Measurements from ENCODE around the gene TUBGCP5. TPM values are rescaled to one million over a fixed set of nuclear protein-coding genes. Genes with fewer than 3 reads are reported as not detected.
"Not testable (repeated sequence)": the region's sequence is repeated elsewhere in the genome, so short reads cannot be mapped to it uniquely, and the experiment has no call there.

The TUBGCP5 gene
- total RNA-seq, 1 donor from 2014 or later: 12.9 TPM

DNA sequence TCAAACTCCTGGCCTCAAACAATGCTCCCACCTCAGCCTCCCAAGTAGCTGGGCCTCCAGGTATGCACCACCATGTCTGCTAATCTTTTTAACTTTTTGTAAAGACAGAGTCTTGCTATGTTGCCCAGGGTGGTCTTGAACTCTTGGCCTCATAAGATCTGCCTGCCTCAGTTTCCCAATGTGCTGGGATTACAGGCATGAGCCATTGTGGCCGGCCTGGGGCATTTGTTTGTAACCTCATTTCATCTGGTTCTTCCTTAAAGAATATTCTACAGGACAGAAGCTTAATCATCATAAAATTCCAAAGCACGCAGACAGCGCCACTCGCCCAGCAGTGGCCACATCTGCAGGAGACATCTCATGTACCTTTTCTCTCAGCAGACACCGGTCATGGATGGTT lies 35.6 kb downstream of the TUBGCP5 start:
- DNase-seq (ENCODE audit: low read depth) (no peak), FAIRE-seq (no peak)
- Histone ChIP-seq H3K27me3 (ENCODE audit: control insufficient read depth, insufficient read depth, low read length) (no peaks in the 10 kb centered on the region), H3K36me3 (ENCODE audit: control insufficient read depth, insufficient read depth, low read length) (peaks cover 12% of the 10 kb centered on the region), H3K4me3 (ENCODE audit: low read depth, low read length) (no peak overlapping the region)
- TF ChIP-seq, protein P1, sequence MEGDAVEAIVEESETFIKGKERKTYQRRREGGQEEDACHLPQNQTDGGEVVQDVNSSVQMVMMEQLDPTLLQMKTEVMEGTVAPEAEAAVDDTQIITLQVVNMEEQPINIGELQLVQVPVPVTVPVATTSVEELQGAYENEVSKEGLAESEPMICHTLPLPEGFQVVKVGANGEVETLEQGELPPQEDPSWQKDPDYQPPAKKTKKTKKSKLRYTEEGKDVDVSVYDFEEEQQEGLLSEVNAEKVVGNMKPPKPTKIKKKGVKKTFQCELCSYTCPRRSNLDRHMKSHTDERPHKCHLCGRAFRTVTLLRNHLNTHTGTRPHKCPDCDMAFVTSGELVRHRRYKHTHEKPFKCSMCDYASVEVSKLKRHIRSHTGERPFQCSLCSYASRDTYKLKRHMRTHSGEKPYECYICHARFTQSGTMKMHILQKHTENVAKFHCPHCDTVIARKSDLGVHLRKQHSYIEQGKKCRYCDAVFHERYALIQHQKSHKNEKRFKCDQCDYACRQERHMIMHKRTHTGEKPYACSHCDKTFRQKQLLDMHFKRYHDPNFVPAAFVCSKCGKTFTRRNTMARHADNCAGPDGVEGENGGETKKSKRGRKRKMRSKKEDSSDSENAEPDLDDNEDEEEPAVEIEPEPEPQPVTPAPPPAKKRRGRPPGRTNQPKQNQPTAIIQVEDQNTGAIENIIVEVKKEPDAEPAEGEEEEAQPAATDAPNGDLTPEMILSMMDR (IDR thresholded peaks at IDR 0.05; ENCODE audit: insufficient read depth, low read length, severe bottlenecking): no peak

DNA sequence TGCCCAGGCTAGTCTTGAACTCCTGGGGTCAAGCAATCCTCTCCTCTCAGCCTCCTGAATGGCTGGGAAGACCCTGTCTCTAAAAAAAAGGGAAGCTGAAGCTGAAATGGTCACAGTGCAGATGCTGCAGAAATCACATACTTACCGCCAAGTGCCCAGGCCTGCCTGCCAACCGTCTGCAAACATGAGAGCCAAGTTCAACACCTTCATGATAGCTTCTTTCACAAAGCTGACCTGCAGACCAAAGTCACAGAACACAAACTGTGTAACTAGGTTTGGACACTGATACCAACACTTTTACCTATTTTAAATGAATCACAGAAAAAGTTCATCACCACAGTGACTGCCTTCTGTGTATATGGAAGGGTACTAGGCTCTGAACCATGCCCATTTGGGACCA lies 36.4 kb downstream of the TUBGCP5 start:
- no peak for FAIRE-seq
- TF ChIP-seq, protein P1 (IDR thresholded peaks at IDR 0.05; ENCODE audit: insufficient read depth, low read length, severe bottlenecking): no peak
- Histone ChIP-seq H3K27me3 (ENCODE audit: control insufficient read depth, insufficient read depth, low read length) (no peaks in the 10 kb centered on the region), H3K36me3 (ENCODE audit: control insufficient read depth, insufficient read depth, low read length) (peaks cover 12% of the 10 kb centered on the region), H3K4me3 (ENCODE audit: low read depth, low read length) (no peak overlapping the region)
- DNase-seq (ENCODE audit: low read depth): no peak

DNA sequence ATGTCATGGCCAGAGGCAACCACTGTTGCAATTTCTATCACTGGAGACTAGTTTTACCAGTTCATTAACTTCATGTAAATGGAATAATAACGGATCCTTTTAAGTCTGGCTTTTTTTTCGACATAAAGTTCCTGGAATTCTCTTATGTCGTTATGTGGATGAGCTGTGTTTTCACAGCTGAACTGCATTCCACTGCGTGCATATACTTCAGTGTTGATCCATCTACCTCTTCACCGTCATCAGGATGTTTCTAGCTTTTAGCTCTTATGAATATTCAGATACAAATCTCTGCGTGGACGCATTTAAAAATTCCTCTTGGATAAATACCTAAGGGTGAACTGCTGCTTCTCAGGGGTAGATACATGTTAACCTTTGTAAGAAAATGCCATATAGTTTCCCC lies 43.6 kb downstream of the TUBGCP5 start:
- FAIRE-seq (no peak), DNase-seq (ENCODE audit: low read depth) (no peak)
- TF ChIP-seq, protein P1 (IDR thresholded peaks at IDR 0.05; ENCODE audit: insufficient read depth, low read length, severe bottlenecking): no peak
- Histone ChIP-seq H3K4me3 (ENCODE audit: low read depth, low read length) (no peak overlapping the region), H3K36me3 (ENCODE audit: control insufficient read depth, insufficient read depth, low read length) (no peaks in the 10 kb centered on the region), H3K27me3 (ENCODE audit: control insufficient read depth, insufficient read depth, low read length) (no peaks in the 10 kb centered on the region)

DNA sequence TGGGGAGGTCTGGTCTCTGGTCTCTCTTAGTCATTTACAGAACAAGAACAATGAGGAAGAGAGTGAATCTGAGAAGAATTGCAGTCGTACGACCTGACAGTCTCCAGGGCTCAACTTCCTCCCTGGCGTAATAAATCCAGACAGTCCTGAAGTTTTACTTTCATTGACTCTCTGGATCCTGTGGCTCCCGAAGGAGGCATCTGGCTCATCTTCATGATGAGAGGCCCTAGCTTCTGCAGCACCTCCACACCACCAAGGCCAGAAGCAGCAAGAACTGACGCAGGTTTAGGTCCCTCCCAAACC lies 47.4 kb downstream of the TUBGCP5 start:
- no peak overlapping the region for H3K4me3 ChIP-seq (ENCODE audit: low read depth, low read length)
- no peak for DNase-seq (ENCODE audit: low read depth)
- H3K36me3 ChIP-seq (ENCODE audit: control insufficient read depth, insufficient read depth, low read length): no peaks in the 10 kb centered on the region
- TF ChIP-seq, protein P1 (IDR thresholded peaks at IDR 0.05; ENCODE audit: insufficient read depth, low read length, severe bottlenecking): no peak
- no peaks in the 10 kb centered on the region for H3K27me3 ChIP-seq (ENCODE audit: control insufficient read depth, insufficient read depth, low read length)
- no peak for FAIRE-seq

DNA sequence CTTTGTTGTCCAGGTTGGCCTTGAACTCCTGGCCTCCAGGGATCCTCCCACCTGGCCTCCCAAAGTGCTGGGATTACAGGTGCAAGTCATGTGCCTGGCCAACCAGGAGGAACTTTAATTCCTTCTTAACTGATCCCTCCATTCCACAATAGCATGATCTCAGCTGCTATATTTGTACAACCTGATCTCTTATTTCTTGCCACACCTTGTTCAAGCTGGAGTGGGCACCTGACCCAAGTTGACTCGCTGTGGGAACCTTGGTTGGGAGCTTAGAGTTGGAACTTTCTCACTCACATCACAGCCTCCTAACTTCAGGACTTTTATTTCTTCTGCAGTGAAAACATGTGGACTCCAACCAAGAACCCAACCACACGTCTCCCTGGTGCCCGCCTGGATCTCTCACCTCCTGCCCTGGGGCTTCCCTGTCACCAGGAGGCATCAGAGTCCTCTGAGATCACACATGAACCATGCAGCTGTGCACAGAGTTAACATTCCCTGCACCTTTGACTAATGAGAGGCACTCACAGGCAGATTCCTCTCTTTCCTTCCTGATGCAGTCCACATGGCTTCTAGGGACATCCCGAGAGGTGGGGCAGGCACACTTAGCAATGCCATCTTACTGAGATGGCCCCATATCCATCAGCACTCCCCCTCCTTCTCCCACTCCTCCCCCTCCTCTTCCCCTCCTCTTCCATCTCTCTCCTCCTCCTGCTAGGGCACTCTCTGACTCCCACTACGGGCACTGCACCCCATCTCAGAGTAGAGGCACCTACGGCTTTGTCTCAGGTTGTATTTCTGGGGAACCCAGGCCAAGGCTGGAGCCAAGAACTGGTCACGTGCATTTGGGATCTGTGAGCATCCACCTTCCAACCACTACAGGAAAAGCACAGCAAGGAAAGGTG lies 49.5 kb downstream of the TUBGCP5 start:
- FAIRE-seq (no peak), DNase-seq (ENCODE audit: low read depth) (peak; percentile 15)
- H3K4me3 ChIP-seq (ENCODE audit: low read depth, low read length): no peak overlapping the region
- no peaks in the 10 kb centered on the region for H3K36me3 ChIP-seq (ENCODE audit: control insufficient read depth, insufficient read depth, low read length)
- TF ChIP-seq, protein P1 (IDR thresholded peaks at IDR 0.05; ENCODE audit: insufficient read depth, low read length, severe bottlenecking): peak; percentile 16
- H3K27me3 ChIP-seq (ENCODE audit: control insufficient read depth, insufficient read depth, low read length): no peaks in the 10 kb centered on the region

DNA sequence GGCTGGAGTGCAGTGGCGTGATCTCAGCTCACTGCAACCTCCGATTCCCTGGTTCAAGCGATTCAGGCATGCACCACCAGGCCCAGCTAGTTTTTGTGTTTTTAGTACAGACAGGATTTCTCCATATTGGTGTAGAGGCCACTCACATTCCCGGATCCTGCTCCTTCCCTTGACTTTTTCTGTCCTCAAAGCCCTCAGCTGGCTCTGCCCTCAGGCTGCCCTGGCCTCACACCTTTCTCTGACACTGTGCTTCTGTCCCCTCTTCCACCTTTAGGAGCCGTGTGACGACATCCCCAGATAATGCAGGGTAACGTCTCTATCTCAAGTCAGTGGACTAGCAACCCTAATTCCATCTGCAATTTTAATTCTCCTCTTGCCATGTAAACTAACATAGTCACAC lies 50.6 kb downstream of the TUBGCP5 start:
- no peak overlapping the region for H3K4me3 ChIP-seq (ENCODE audit: low read depth, low read length)
- no peaks in the 10 kb centered on the region for H3K36me3 ChIP-seq (ENCODE audit: control insufficient read depth, insufficient read depth, low read length)
- FAIRE-seq: no peak
- DNase-seq (ENCODE audit: low read depth): no peak
- TF ChIP-seq, protein P1 (IDR thresholded peaks at IDR 0.05; ENCODE audit: insufficient read depth, low read length, severe bottlenecking): no peak
- H3K27me3 ChIP-seq (ENCODE audit: control insufficient read depth, insufficient read depth, low read length): no peaks in the 10 kb centered on the region

DNA sequence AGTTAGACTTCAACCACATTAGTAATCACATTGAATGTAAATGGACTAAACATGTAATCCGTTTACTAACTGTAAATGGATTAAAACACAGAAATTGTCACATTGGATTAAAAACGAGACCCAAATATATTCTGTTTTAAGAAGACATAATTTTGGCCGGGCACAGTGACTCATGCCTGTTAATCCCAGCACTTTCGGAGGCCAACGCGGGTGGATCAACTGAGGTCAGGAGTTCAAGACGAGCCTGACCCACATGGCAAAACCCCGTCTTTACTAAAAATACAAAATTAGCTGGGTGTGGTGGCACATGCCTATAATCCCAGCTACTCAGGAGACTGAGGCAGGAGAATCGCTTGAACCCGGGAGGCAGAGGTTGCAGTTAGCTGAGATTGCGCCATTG lies 57.4 kb downstream of the TUBGCP5 start:
- FAIRE-seq; DNase-seq (ENCODE audit: low read depth): not testable (repeated sequence)

More for the DNA sequence above, 57.4 kb downstream of the TUBGCP5 start:
- H3K36me3 ChIP-seq (ENCODE audit: control insufficient read depth, insufficient read depth, low read length); H3K27me3 ChIP-seq (ENCODE audit: control insufficient read depth, insufficient read depth, low read length); H3K4me3 ChIP-seq (ENCODE audit: low read depth, low read length): not testable (repeated sequence)
